H1 (cell line): Measurements from ENCODE around the gene ZNF24. TPM values are rescaled to one million over a fixed set of nuclear protein-coding genes. Genes with fewer than 3 reads are reported as not detected.

Experiments used
- CTCF ChIA-PET: fragments of 300-600 bp; sonication (Branson Sonifier 250); formaldehyde crosslinking; loops from one replicate; lab custom pipeline; 2021; ENCODE audit not compliant: partially characterized antibody; lab: Charles Lee
- POLR2A ChIA-PET: fragments of 300-600 bp; sonication (Branson Sonifier 250); formaldehyde crosslinking; loops from one replicate; lab custom pipeline; 2021; ENCODE audit warnings: inconsistent platforms; ENCODE audit not compliant: partially characterized antibody; lab: Charles Lee
- DNase-seq, 2 experiments: peaks; one replicate each; pipeline versions ENCODE4 v3.0.0 to v3.0.0-alpha.2; 2010 to 2022; ENCODE audit warnings: low spot score in 2 of 2, low read depth in 1 of 2, mixed read lengths in 1 of 2
- FAIRE-seq: peaks from 2 replicates; lab custom pipeline; 2011; peaks lifted over from hg19 to GRCh38; lab: Jason Lieb, UNC
- H2AFZ ChIP-seq: 2 replicates; pipeline ENCODE4 v1.8.1; 2012; ENCODE audit warnings: low read length, inconsistent platforms
- H2AK5ac ChIP-seq: 2 replicates; pipeline ENCODE4 v1.6.1; 2013; ENCODE audit warnings: low read depth, low read length
- H2BK120ac ChIP-seq: replicated peaks from 2 replicates; pipeline ENCODE3; 2013; ENCODE audit warnings: low read depth, low read length, inconsistent platforms
- H2BK12ac ChIP-seq: 2 replicates; pipeline ENCODE4 v1.6.1; 2013; ENCODE audit warnings: low read depth, low read length
- H2BK15ac ChIP-seq: 2 replicates; pipeline ENCODE4 v1.6.1; 2013; ENCODE audit warnings: low read length
- H2BK20ac ChIP-seq: 2 replicates; pipeline ENCODE4 v1.6.1; 2013; ENCODE audit warnings: low read length
- H2BK5ac ChIP-seq: 2 replicates; pipeline ENCODE4 v1.6.1; 2013; ENCODE audit warnings: low read depth, low read length
- H3K14ac ChIP-seq: 2 replicates; pipeline ENCODE4 v1.6.1; 2013; ENCODE audit warnings: inconsistent platforms; ENCODE audit not compliant: insufficient read length
- H3K18ac ChIP-seq: 2 replicates; pipeline ENCODE4 v1.6.1; 2013; ENCODE audit warnings: low read length; ENCODE audit errors: extremely low read depth
- H3K23ac ChIP-seq: 2 replicates; pipeline ENCODE4 v1.6.1; 2013; ENCODE audit warnings: inconsistent platforms; ENCODE audit not compliant: insufficient read length
- H3K23me2 ChIP-seq: 2 replicates; pipeline ENCODE4 v1.6.1; 2013; ENCODE audit warnings: low read depth, low read length
- H3K27ac ChIP-seq: 2 replicates; pipeline ENCODE4 v1.6.1; 2011; ENCODE audit warnings: low read depth, low read length, inconsistent platforms
- H3K27me3 ChIP-seq, 4 experiments: replicated peaks in 1 of 4; 1 replicate in 1 of 4; 2 replicates in 3 of 4; pipeline versions ENCODE4 v1.6.1 to v1.8.1; 2011 to 2013; ENCODE audit warnings: low read length in 3 of 4, mild to moderate bottlenecking in 3 of 4, inconsistent platforms in 2 of 4, mixed read lengths in 2 of 4, moderate library complexity in 1 of 4; ENCODE audit not compliant: control insufficient read depth in 3 of 4, insufficient read depth in 3 of 4; ENCODE audit errors: extremely low read depth in 1 of 4
- H3K36me3 ChIP-seq, 4 experiments: 2 replicates each; pipeline versions ENCODE4 v1.6.1 to v1.8.1; 2011 to 2013; ENCODE audit warnings: mild to moderate bottlenecking in 4 of 4, low read length in 3 of 4, moderate library complexity in 2 of 4, control low read depth in 1 of 4, inconsistent platforms in 1 of 4; ENCODE audit not compliant: insufficient read depth in 4 of 4, control insufficient read depth in 2 of 4
- H3K4ac ChIP-seq: replicated peaks from 2 replicates; pipeline ENCODE3; 2013; ENCODE audit warnings: low read length, low read depth, mixed read lengths, inconsistent platforms; ENCODE audit not compliant: insufficient read length
- H3K4me1 ChIP-seq, 4 experiments: replicated peaks in 1 of 4; 1 replicate in 1 of 4; 2 replicates in 3 of 4; pipeline versions ENCODE4 v1.6.1 to v1.8.1; 2011 to 2013; ENCODE audit warnings: low read length in 3 of 4, inconsistent platforms in 2 of 4, mixed read lengths in 1 of 4; ENCODE audit not compliant: insufficient read depth in 4 of 4, control insufficient read depth in 3 of 4
- H3K4me2 ChIP-seq, 2 experiments: 2 replicates each; pipeline versions ENCODE4 v1.6.1 to v1.8.1; 2011 to 2013; ENCODE audit warnings: low read depth in 2 of 2, low read length in 2 of 2, control low read depth in 1 of 2, inconsistent platforms in 1 of 2, mild to moderate bottlenecking in 1 of 2; ENCODE audit not compliant: insufficient read depth in 1 of 2
- H3K4me3 ChIP-seq, 4 experiments: fragments of 200-600, 300-600 bp in 1 of 4; sonication (generic), shearing (Covaris generic), sonication (Bioruptor Twin) in 1 of 4; 2 replicates each; pipeline versions ENCODE4 v1.5.1 to v1.8.1; 2011 to 2016; ENCODE audit warnings: low read length in 4 of 4, low read depth in 3 of 4, control low read depth in 2 of 4, inconsistent platforms in 2 of 4, mild to moderate bottlenecking in 2 of 4, mixed read lengths in 1 of 4, moderate library complexity in 1 of 4; ENCODE audit not compliant: insufficient read depth in 2 of 4; ENCODE audit errors: extremely low read depth in 1 of 4
- H3K56ac ChIP-seq: replicated peaks from 2 replicates; pipeline ENCODE3; 2013; ENCODE audit warnings: low read depth, mild to moderate bottlenecking, mixed read lengths, low read length, inconsistent platforms; ENCODE audit not compliant: insufficient read length
- H3K79me1 ChIP-seq: 2 replicates; pipeline ENCODE4 v1.6.1; 2013; ENCODE audit warnings: low read depth, low read length, control low read depth
- H3K79me2 ChIP-seq, 2 experiments: 2 replicates each; pipeline versions ENCODE4 v1.6.1 to v1.8.1; 2012 to 2013; ENCODE audit warnings: low read length in 2 of 2, mild to moderate bottlenecking in 2 of 2, inconsistent platforms in 1 of 2; ENCODE audit not compliant: insufficient read depth in 2 of 2, control insufficient read depth in 1 of 2
- H3K9ac ChIP-seq, 4 experiments: replicated peaks in 1 of 4; 1 replicate in 1 of 4; 2 replicates in 3 of 4; pipeline versions ENCODE4 v1.6.1 to v1.8.1; 2011 to 2013; ENCODE audit warnings: low read depth in 3 of 4, low read length in 3 of 4, control low read depth in 2 of 4, mild to moderate bottlenecking in 2 of 4, moderate library complexity in 2 of 4, inconsistent platforms in 1 of 4; ENCODE audit errors: extremely low read depth in 1 of 4
- H3K9me3 ChIP-seq, 2 experiments: 2 replicates each; pipeline versions ENCODE4 v1.6.1 to v1.8.1; 2012 to 2013; ENCODE audit warnings: mild to moderate bottlenecking in 2 of 2, moderate library complexity in 2 of 2, control low read depth in 1 of 2, inconsistent platforms in 1 of 2, low read depth in 1 of 2, low read length in 1 of 2, mixed read lengths in 1 of 2; ENCODE audit not compliant: insufficient read depth in 2 of 2
- H4K20me1 ChIP-seq, 2 experiments: replicated peaks in 1 of 2; 2 replicates each; pipeline versions ENCODE3 to v1.8.1; 2011 to 2013; ENCODE audit warnings: inconsistent platforms in 2 of 2, low read length in 2 of 2, mild to moderate bottlenecking in 1 of 2; ENCODE audit not compliant: insufficient read depth in 2 of 2, control insufficient read depth in 1 of 2
- H4K5ac ChIP-seq: 2 replicates; pipeline ENCODE4 v1.6.1; 2013; ENCODE audit warnings: low read length, low read depth, mixed read lengths, inconsistent platforms; ENCODE audit not compliant: insufficient read length
- H4K8ac ChIP-seq: 2 replicates; pipeline ENCODE4 v1.8.0; 2013; ENCODE audit warnings: mild to moderate bottlenecking, moderate library complexity, low read length, inconsistent platforms; ENCODE audit not compliant: insufficient read depth; ENCODE audit errors: extremely low read depth
- H4K91ac ChIP-seq: replicated peaks from 2 replicates; pipeline ENCODE3; 2013; ENCODE audit warnings: low read length, mixed read lengths, inconsistent platforms; ENCODE audit not compliant: insufficient read length
- BACH1 ChIP-seq: IDR thresholded peaks from 2 replicates; pipeline ENCODE4 v1.6.1; 2012; ENCODE audit warnings: low read length, improper control_type of control experiment
- CEBPB ChIP-seq: IDR thresholded peaks from 2 replicates; pipeline ENCODE4 v1.6.1; 2012; ENCODE audit warnings: low read depth, low read length
- EGR1 ChIP-seq: IDR thresholded peaks from 2 replicates; pipeline ENCODE4 v1.6.1; 2011; ENCODE audit warnings: low read depth, low read length, borderline replicate concordance
- EP300 ChIP-seq, 2 experiments: IDR thresholded peaks; 1 replicate in 1 of 2; 2 replicates in 1 of 2; pipeline ENCODE4 v1.6.1; 2011 to 2012; ENCODE audit warnings: low read depth in 2 of 2, low read length in 2 of 2, mild to moderate bottlenecking in 2 of 2, borderline replicate concordance in 1 of 2, inconsistent platforms in 1 of 2, moderate library complexity in 1 of 2
- FOSL1 ChIP-seq: IDR thresholded peaks from 2 replicates; pipeline ENCODE4 v1.6.1; 2011; ENCODE audit warnings: mild to moderate bottlenecking, low read depth, low read length, moderate library complexity; ENCODE audit not compliant: insufficient read depth
- SIN3A ChIP-seq, 2 experiments: IDR thresholded peaks in 1 of 2; conservative IDR thresholded peaks in 1 of 2; 2 replicates each; pipeline ENCODE4 v1.6.1; 2011 to 2012; ENCODE audit warnings: low read length in 2 of 2, improper control_type of control experiment in 1 of 2, low read depth in 1 of 2, mild to moderate bottlenecking in 1 of 2
- WGBS, 2 experiments: shearing (Covaris generic) in 1 of 2; methylation state at CpG; one replicate each; pipeline versions ENCODE4 v1.1.6 to v1.1.7; 2013 to 2015; ENCODE audit warnings: low lambda C conversion rate in 2 of 2, mixed read lengths in 2 of 2, inconsistent platforms in 1 of 2, low coverage in 1 of 2, missing lambda C conversion rate in 1 of 2; ENCODE audit not compliant: insufficient replicate concordance in 2 of 2, insufficient coverage in 1 of 2, insufficient read length in 1 of 2; ENCODE audit errors: extremely low coverage in 1 of 2, missing lambda C conversion rate in 1 of 2; 5-methylcytosine and 5-hydroxymethylcytosine counted together
- polyA plus RNA-seq, 7 experiments: library from polyadenylated mRNA; depleted of rRNA in 3 of 7; stranded (reverse) in 5 of 7; unstranded in 2 of 7; fragments of >200 nt in 5 of 7; fragments of 200-250 nt in 2 of 7; gene quantifications; 1 replicate in 5 of 7; 2 replicates in 1 of 7; 4 replicates in 1 of 7; pipeline versions ENCODE4 v1.2.1 to v1.2.3, GENCODE V29; 2011 to 2013; ENCODE audit warnings: missing spikeins in 2 of 7, mixed read lengths in 2 of 7
- total RNA-seq: library from RNA; stranded (reverse); fragmentation: NEBNext Ultra II Directional; extraction: Animal tissue kit (Norgen Biotek cat#: 25700); gene quantifications from 2 replicates; pipeline ENCODE4 v1.2.1, GENCODE V29; 2021
- TF ChIP-seq, protein P1 (sequence below), 3 experiments: IDR thresholded peaks; 1 replicate in 2 of 3; 2 replicates in 1 of 3; pipeline versions ENCODE4 v1.5.1 to v1.6.1; 2011; ENCODE audit warnings: low read length in 3 of 3, mild to moderate bottlenecking in 3 of 3, inconsistent platforms in 2 of 3, low read depth in 1 of 3, moderate library complexity in 1 of 3; ENCODE audit not compliant: insufficient read depth in 1 of 3; ENCODE audit errors: control extremely low read depth in 1 of 3

ZNF24 gene
- total and polyA plus RNA-seq, 2 of the 8 experiments (the other 6 are each of a cell fraction or from before 2014, with no cell fraction given) = 12.5 to 56.9 TPM

DNA sequence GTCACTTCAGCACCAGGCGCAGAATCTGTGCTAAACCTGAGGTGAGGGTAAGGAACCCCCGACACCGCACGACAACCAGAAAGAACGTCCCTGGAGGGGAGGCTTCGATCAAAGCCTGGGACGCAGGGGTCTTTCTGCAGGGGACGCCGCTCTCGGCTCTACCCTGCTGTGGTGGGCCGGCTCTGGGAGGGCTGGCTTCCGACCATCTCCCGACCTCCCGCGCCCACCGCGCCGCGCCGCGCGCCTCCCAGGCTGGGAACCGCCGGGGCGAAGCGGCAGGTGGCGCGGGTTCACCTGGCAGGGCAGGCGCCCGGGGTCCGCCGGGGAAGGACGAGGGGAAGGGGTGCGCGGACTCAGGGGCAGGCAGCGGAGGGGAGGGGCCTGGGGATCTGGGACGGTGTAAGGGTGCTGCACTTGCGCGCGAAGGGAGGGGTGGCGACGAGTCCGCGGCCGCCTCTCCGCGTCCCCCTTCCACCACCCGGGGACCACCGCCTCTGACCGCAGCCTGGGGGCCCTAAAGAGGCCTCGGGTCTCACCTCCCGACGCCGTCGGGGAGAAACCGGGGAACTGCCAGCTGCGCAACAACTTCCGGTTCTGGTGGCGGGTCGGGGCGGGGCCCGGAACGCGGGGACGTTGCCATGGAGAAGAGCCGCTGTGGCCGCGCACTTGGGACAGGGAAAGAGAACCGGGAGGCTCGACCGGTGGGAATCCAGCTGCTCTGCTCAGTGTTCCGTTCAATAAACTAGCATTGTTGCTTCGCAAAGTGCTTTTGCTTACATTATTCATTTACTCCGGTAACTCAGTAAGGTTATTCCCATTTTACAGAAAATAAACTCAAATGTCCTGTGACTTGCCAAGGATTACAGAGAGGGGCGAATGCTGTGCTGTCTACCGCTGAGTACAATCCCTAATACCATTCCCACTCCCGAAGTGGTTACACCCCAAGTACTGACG is 32.8 kb upstream of the ZNF24 start, which contains the start of gene ZNF396:
ZNF396 (minus strand) TSS at position 596 of the 954 bp plus-strand sequence. CDS start 3,045 bp downstream, outside the sequence.
- Histone ChIP-seq H3K9ac (peak within 1 kb of the TSS in 2 of 4 experiments; percentile 7 to 40; a peak in 3 of 7 replicates), H3K36me3 (no peaks in the 10 kb centered on the region), H3K56ac (no peak within 1 kb of the TSS), H2BK5ac (no peak within 1 kb of the TSS), H3K79me2 (no peaks in the 10 kb centered on the region), H2BK15ac (no peak within 1 kb of the TSS), H3K14ac (no peak within 1 kb of the TSS), H3K4me1 (peaks cover 0 to 3% (median 1%) of the 10 kb centered on the region in 4 experiments; a peak in 3 of 7 replicates), H4K91ac (no peak within 1 kb of the TSS), H3K4ac (no peak within 1 kb of the TSS), H3K79me1 (no peaks in the 10 kb centered on the region), H2AK5ac (no peak within 1 kb of the TSS), H4K8ac (no peak within 1 kb of the TSS; the same call in 1 of the 2 replicates), H3K4me2 (peak within 1 kb of the TSS; percentile 59 to 74), H3K23me2 (peaks cover 5% of the 10 kb centered on the region; the same call in 1 of the 2 replicates), H3K27ac (no peak within 1 kb of the TSS), H2BK20ac (no peak within 1 kb of the TSS), H3K23ac (no peak within 1 kb of the TSS), H3K9me3 (peaks cover 0 to 3% of the 10 kb centered on the region in 2 experiments; a peak in 1 of 4 replicates), H3K27me3 (peaks cover 0 to 8% (median 4%) of the 10 kb centered on the region in 4 experiments; a peak in 4 of 7 replicates), H2BK120ac (no peak within 1 kb of the TSS), H3K4me3 (peak within 1 kb of the TSS; percentile 55 to 80 (median 75)), H2BK12ac (no peak within 1 kb of the TSS; the same call in 1 of the 2 replicates), H3K18ac (peak within 1 kb of the TSS; percentile 38; the same call in 1 of the 2 replicates), H4K20me1 (no peaks in the 10 kb centered on the region), H2AFZ (peak within 1 kb of the TSS; percentile 78), H4K5ac (no peak within 1 kb of the TSS)
- POLR2A ChIA-PET = interaction anchor here (1.4 kb wide), 1 partner anchor 9 kb away, joined by 3 read pairs; no protein-coding TSS in a partner anchor
- 5% methylated on average over 43 of the region's 78 CpGs; no CpG with 5 or more reads in 1 of the 2 experiments for WGBS, 2 experiments
- FAIRE-seq (no peak), DNase-seq (peak; percentile 41 to 93)
- CTCF ChIA-PET = interaction anchor here (0.8 kb wide), 1 partner anchor 10 kb away, joined by 7 read pairs; no protein-coding TSS in a partner anchor
- TF ChIP-seq EP300 (IDR thresholded peaks at IDR 0.05; ENCODE audit: borderline replicate concordance in 1 of 2, low read depth in 2 of 2, low read length in 2 of 2) (0 out of 3 replicates have a peak, but pooled peaks of 1 of the 2 experiments have one; percentile 15), BACH1 (no peak), SIN3A (conservative IDR thresholded peaks at IDR 0.05 in 1 of 2, IDR thresholded peaks at IDR 0.05 in 1 of 2; ENCODE audit: low read depth in 1 of 2, low read length in 2 of 2) (peak; percentile 50 to 94; a peak in 3 of 4 replicates), FOSL1 (no peak), EGR1 (no peak), CEBPB (no peak)
- TF ChIP-seq, protein P1, sequence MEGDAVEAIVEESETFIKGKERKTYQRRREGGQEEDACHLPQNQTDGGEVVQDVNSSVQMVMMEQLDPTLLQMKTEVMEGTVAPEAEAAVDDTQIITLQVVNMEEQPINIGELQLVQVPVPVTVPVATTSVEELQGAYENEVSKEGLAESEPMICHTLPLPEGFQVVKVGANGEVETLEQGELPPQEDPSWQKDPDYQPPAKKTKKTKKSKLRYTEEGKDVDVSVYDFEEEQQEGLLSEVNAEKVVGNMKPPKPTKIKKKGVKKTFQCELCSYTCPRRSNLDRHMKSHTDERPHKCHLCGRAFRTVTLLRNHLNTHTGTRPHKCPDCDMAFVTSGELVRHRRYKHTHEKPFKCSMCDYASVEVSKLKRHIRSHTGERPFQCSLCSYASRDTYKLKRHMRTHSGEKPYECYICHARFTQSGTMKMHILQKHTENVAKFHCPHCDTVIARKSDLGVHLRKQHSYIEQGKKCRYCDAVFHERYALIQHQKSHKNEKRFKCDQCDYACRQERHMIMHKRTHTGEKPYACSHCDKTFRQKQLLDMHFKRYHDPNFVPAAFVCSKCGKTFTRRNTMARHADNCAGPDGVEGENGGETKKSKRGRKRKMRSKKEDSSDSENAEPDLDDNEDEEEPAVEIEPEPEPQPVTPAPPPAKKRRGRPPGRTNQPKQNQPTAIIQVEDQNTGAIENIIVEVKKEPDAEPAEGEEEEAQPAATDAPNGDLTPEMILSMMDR (IDR thresholded peaks at IDR 0.05; ENCODE audit: control extremely low read depth in 1 of 3, insufficient read depth in 1 of 3, low read depth in 1 of 3, low read length in 3 of 3) = no peak
